ENCODE measurements around the gene RALY. TPM values are rescaled to one million over a fixed set of nuclear protein-coding genes. Genes with fewer than 3 reads are reported as not detected.
A peak's percentile ranks its signal among the peaks of the same experiment; 100 is the strongest.

RALY gene
- total RNA-seq, 4 donors from 2014 or later = 78.5 to 110 (median 86.6) TPM

- Histone ChIP-seq H3K9me3 (no peaks in the 10 kb centered on the region), H3K27me3 (no peaks in the 10 kb centered on the region), H3K4me3 (no peak overlapping the region), H3K27ac (peak overlapping the region; percentile 27), H3K4me1 (peaks cover 13% of the 10 kb centered on the region), H3K36me3 (peaks cover 63% of the 10 kb centered on the region)
- WGBS = 21% methylated on average over 7 of the region's 7 CpGs
- DNase-seq (ENCODE audit: low spot score in 2 of 2) = peak; percentile 72 to 82
- TF ChIP-seq EP300 (IDR thresholded peaks at IDR 0.05) = no peak
- TF ChIP-seq POLR2AphosphoS5 (IDR thresholded peaks at IDR 0.05) = no peak
- no peak for TF ChIP-seq POLR2A (IDR thresholded peaks at IDR 0.05)
- no peak for TF ChIP-seq CTCF (IDR thresholded peaks at IDR 0.05)
Measured at GRCh38 chr20:34083137-34083536, 89.4 kb downstream of the RALY start.

GRCh38 chr20:34083781-34084180, 90.1 kb downstream of the RALY start:
- TF ChIP-seq EP300 (IDR thresholded peaks at IDR 0.05) (no peak), CTCF (IDR thresholded peaks at IDR 0.05) (no peak), POLR2A (IDR thresholded peaks at IDR 0.05) (no peak), POLR2AphosphoS5 (IDR thresholded peaks at IDR 0.05) (no peak)
- no peak overlapping the region for H3K4me3 ChIP-seq
- no peak overlapping the region for H3K27ac ChIP-seq
- H3K9me3 ChIP-seq = no peaks in the 10 kb centered on the region
- no peaks in the 10 kb centered on the region for H3K27me3 ChIP-seq
- no peak for DNase-seq (ENCODE audit: low spot score in 2 of 2)
- peaks cover 63% of the 10 kb centered on the region for H3K36me3 ChIP-seq
- peaks cover 13% of the 10 kb centered on the region for H3K4me1 ChIP-seq
- WGBS = 100% methylated on average over 2 of the region's 2 CpGs

GRCh38 chr20:34084227-34084923, 90.7 kb downstream of the RALY start:
- WGBS = 86% methylated on average over 9 of the region's 9 CpGs
- Histone ChIP-seq H3K27ac (no peak overlapping the region), H3K9me3 (no peaks in the 10 kb centered on the region), H3K36me3 (peaks cover 63% of the 10 kb centered on the region), H3K27me3 (no peaks in the 10 kb centered on the region), H3K4me1 (peaks cover 16% of the 10 kb centered on the region), H3K4me3 (no peak overlapping the region)
- no peak for TF ChIP-seq EP300 (IDR thresholded peaks at IDR 0.05)
- no peak for TF ChIP-seq POLR2AphosphoS5 (IDR thresholded peaks at IDR 0.05)
- no peak for TF ChIP-seq POLR2A (IDR thresholded peaks at IDR 0.05)
- no peak for TF ChIP-seq CTCF (IDR thresholded peaks at IDR 0.05)
- DNase-seq (ENCODE audit: low spot score in 2 of 2) = no peak

GRCh38 chr20:34085544-34086040, 91.9 kb downstream of the RALY start:
- WGBS = 89% methylated on average over 5 of the region's 5 CpGs
- Histone ChIP-seq H3K4me1 (peaks cover 26% of the 10 kb centered on the region), H3K27ac (no peak overlapping the region), H3K9me3 (no peaks in the 10 kb centered on the region), H3K27me3 (no peaks in the 10 kb centered on the region), H3K36me3 (peaks cover 64% of the 10 kb centered on the region), H3K4me3 (no peak overlapping the region)
- no peak for DNase-seq (ENCODE audit: low spot score in 2 of 2)
- no peak for TF ChIP-seq POLR2AphosphoS5 (IDR thresholded peaks at IDR 0.05)
- TF ChIP-seq CTCF (IDR thresholded peaks at IDR 0.05) = no peak
- no peak for TF ChIP-seq EP300 (IDR thresholded peaks at IDR 0.05)
- no peak for TF ChIP-seq POLR2A (IDR thresholded peaks at IDR 0.05)

- peaks cover 78% of the 10 kb centered on the region for H3K36me3 ChIP-seq
- H3K4me3 ChIP-seq = no peak overlapping the region
- TF ChIP-seq EP300 (IDR thresholded peaks at IDR 0.05) = no peak
- no peak for TF ChIP-seq POLR2A (IDR thresholded peaks at IDR 0.05)
- no peak for TF ChIP-seq POLR2AphosphoS5 (IDR thresholded peaks at IDR 0.05)
- no peak for TF ChIP-seq CTCF (IDR thresholded peaks at IDR 0.05)
- no peaks in the 10 kb centered on the region for H3K27me3 ChIP-seq
- H3K27ac ChIP-seq = no peak overlapping the region
- H3K9me3 ChIP-seq = no peaks in the 10 kb centered on the region
- WGBS = 83% methylated on average over 15 of the region's 15 CpGs
- peaks cover 19% of the 10 kb centered on the region for H3K4me1 ChIP-seq
- DNase-seq (ENCODE audit: low spot score in 2 of 2) = no peak
Measured at GRCh38 chr20:34088305-34089174, 94.8 kb downstream of the RALY start.

Data from suprapubic skin (tissue), 4 donors.